Renal pelvis (tissue), 4 donors: ENCODE results near the gene SRSF9. TPM values are rescaled to one million over a fixed set of nuclear protein-coding genes. Genes with fewer than 3 reads are reported as not detected.
"Not testable (repeated sequence)": the region's sequence is repeated elsewhere in the genome, so short reads cannot be mapped to it uniquely, and the experiment has no call there.

Source experiments
- DNase-seq: peaks from one replicate; pipeline ENCODE4 v3.0.0-alpha.2; 2013
- polyA plus RNA-seq, 3 donors: library from polyadenylated mRNA; unstranded; fragments of 120-200 nt; gene quantifications; one replicate each; pipeline ENCODE4 v1.2.1, GENCODE V29; 2013; ENCODE audit not compliant: insufficient read length in 3 of 3

Gene SRSF9
- polyA plus RNA-seq, 3 donors = 243 to 256 (median 244) TPM

DNA sequence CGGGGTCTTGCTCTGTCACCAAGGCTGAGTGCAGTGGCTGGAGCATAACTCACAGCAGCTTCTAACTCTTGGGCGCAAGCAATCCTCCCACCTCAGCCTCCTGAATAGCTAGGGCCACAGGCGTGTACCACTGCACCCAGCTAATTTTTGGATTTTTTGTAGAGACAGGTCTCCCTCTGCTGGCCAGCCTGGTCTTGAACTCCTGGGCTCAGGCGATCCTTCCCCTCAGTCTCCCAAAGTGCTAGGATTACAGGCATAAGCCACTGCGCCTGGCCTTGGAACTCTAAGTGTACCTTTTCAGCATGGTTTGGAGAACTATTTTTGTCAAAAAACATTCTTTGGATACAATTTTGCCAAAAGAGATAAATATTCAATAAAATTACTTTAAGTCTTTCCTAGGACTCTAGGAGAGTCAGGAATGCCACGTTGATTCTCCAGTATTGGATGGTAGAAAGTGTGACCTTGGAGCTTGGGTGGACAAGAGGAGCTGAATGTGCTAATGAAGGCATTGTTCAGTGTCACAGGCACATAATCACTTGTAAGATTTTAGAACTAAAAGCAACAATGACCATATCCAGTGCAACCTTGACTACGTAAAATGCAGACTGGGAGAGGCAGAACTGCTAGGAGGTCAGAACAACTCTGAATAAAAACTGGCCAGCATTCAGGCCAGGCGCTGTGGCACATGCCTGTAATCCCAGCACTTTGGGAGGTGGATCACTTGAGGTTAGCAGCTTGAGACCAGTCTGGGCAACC, 2.8 kb downstream of the SRSF9 start:
- DNase-seq = no peak

DNA sequence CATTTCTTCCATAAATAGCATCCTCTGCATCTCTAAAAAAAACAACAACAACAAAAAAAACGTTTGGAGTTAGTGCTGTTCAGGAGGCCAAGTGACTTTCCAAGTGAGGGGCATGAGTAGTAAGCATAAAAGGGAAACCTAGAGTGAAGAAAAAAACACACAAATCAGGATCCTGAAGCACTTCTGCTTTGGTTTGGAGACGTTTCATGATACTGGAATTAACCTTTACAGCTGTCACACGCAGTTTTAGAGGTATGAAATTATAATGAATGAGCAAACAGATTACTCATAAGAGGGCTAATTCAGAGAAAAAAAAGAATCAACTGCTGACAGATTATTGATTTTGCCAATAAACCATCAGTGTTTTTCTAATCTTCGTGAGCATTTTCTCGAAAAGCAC, 3.8 kb downstream of the SRSF9 start:
- DNase-seq = no peak

GRCh38 chr12:120463712-120464111, 5.8 kb downstream of the SRSF9 start:
- no peak for DNase-seq

DNA sequence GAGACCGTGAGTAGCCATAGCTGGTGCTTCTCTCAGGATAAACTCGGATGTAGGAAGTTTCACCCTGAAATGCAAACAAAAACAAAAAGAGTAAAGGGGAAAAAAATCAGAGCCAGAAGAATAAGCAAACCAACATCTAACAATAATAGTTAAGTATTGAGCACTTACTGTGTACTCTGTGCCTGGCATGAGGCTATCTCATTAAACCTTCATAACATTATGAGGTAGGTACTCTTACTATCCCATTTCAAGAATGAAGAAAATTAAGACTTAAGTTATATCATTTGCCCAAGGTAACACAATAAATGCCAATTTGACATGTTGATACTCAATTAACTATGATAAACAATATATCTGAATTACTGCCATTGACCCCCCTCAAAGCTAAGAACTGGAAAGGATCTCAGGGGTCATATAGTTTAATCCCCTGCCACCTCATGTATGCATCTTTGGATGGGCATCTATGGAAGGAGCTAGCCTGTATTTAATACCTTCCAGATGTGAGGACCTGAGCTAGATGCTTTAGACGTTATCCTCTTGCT, 7.4 kb downstream of the SRSF9 start:
- no peak for DNase-seq

DNA sequence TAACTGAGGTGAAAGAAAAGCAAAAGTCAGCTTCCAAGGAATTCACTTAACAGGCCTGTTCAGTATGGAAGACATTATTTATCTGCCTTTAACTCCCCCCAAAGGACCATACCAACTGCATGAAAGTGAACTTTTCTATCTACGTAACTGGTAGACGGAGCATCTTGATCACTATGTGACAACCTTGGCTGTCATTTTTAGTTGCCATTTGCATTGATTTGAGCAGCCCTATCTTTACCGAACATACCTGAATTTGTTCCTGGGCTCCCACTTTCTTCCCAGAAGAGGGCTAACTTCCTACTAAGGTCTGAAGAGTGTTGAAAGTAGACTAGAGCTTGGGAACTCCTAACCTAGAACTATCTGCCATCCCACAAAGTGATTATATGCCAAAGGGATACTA, 9.4 kb downstream of the SRSF9 start:
- DNase-seq = no peak

DNA sequence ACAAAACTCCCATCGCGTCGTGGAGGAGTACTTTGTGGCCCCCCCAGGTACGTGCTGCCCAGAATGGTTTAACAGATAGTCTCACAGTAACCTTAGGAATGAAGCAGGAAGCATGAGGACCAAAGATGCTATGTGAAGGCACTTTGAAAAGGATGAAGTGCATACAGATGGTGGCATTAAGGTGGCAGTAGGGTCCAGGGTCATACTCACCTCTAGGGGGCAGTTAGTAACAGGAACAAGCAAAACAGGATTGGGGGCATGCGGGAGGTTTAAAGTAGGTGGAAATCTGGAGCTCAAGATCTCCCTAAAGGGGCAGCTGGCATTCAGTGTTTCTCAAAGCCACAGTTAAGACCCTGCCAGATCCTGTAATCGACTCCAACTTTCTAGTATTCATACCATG, 12.4 kb downstream of the SRSF9 start:
- no peak for DNase-seq

DNA sequence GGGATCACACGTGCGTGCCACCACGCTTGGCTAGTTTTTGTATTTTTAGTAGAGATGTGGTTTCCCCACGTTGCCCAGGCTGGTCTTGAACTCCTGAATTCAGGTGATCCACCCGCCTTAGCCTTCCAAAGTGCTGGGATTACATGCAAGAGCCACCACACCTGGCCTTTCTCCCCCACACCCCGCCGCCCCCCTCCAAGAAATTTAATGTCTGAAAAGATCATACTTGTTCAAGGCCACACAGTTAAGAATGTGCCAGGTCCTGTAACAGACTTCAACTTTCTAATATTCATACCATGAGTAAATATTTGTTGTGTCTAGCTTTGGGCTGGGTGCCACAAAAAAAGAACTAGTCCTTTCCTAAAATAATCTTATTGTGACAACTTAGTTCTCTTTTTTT, 14.2 kb downstream of the SRSF9 start:
- DNase-seq = no peak

DNA sequence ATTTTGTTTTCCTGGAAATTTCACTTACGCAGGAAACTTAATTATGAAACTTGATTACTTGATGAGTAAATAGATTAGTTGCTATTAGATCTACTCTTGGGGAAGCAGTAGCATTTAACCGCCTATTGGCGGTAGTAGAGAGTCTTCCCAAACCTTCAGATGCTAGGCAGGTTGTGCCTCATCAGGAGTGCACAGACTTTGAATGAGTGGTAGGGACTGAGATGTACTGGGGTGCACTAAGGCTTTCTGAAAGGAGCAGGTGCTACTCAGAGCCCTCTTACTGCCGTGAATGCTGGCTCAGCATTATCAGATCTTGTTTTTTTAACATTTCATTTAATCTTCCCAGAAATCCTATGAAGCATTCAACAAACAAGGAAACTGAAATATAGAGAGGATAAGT, 15.6 kb downstream of the SRSF9 start:
- no peak for DNase-seq

GRCh38 chr12:120453060-120453750, 16.3 kb downstream of the SRSF9 start:
- DNase-seq = no peak

- DNase-seq = not testable (repeated sequence)
Measured at GRCh38 chr12:120452524-120452923, 17.0 kb downstream of the SRSF9 start.

DNA sequence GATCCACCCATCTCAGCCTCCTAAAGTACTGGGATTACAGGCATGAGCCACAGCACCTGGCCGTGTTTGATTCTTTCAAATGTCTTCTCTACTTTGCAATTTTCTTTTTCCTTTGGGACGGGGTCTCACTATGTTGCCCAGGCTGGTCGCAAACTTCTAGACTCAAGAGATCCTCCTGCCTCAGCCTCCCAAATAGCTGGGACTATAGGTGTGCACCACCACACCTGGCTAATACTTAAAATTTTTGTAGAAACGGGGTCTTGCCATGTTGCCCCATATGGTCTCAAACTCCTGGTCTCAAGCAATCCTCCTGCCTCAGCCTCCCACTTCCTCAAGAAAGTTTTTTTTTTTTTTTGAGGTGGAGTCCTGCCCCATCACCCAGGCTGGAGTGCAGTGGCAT, 21.6 kb downstream of the SRSF9 start:
- no peak for DNase-seq

- DNase-seq = not testable (repeated sequence)
Measured at GRCh38 chr12:120446844-120447178, 22.7 kb downstream of the SRSF9 start.

- DNase-seq = peak; percentile 90
Measured at GRCh38 chr12:120445911-120446843, 23.4 kb downstream of the SRSF9 start, which contains the start of the genes GATC and TRIAP1. GATC (plus strand) TSS chr12:120446444; CDS start chr12:120446481, 37 bp downstream. TRIAP1 (minus strand) TSS chr12:120446384; CDS start chr12:120446372, 12 bp downstream.

GRCh38 chr12:120444676-120445075, 24.9 kb downstream of the SRSF9 start:
- no peak for DNase-seq

DNA sequence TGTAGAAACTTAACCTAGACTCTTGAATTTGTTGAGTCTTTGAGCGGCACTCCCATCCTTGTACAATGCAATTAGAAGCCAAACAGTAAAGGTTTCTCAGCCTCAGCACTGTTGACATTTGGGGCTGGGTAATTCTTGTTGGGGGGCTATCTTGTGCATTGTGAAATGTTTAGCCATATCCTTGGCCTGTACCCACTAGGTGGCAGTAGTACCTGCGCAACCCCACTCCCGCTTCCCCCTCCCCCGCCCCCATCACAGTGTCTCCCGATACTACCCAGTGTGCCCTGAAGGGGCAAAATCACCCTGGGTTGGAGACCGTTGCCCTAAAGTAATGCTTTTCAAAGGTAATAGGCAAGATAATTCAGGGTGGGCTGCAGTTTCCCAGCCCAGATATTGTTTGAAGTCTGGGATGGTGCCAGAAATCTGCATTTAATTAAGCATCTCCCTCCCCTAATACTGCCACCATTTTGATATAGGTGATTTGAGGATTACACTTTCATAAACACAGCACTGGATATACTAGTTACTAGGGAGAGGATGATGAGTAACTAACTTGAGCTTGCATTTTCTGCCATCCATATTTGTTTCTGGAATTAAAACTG, 29.8 kb downstream of the SRSF9 start:
- peak; percentile 53 for DNase-seq

GRCh38 chr12:120438495-120439198, 30.9 kb downstream of the SRSF9 start:
- DNase-seq = no peak

- peak; percentile 98 for DNase-seq
Measured at GRCh38 chr12:120437735-120438494, 31.6 kb downstream of the SRSF9 start, which contains the start of gene COX6A1. COX6A1 (plus strand) TSS chr12:120438113; CDS start chr12:120438127, 14 bp downstream.

- no peak for DNase-seq
Measured at GRCh38 chr12:120432772-120433525, 36.6 kb downstream of the SRSF9 start.

DNA sequence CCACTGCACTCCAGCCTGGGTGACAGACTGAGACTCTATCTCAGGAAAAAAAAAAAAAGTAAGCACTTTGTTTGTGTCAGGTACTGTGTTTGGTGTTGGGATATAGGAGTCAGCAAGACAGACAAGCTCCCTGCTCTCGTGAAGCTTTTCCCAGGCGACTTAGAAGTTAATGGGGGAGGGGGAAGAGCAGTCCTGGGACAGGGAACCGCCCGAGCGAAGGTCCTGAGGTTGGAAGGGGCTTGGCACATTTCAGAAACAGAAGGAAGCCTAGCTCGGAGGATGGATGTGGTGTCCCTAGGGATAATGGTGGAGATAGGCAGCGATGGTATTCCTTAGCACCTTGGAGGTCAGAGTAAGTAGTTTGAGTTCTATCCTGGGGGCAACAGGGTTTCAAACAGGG, 40.2 kb downstream of the SRSF9 start:
- DNase-seq = no peak
